22Rv1 (cell line): Measurements from ENCODE around the gene OR1K1.

ENCODE experiments used
- H3K27ac ChIP-seq: fragments of 450-650 bp; 2 replicates; pipeline ENCODE4 v1.5.1; 2017
- ZFX ChIP-seq: fragments of 450-650 bp; IDR thresholded peaks from 2 replicates; pipeline ENCODE4 v1.6.1; 2017; ENCODE audit warnings: antibody characterized with exemption, borderline replicate concordance
- TF ChIP-seq, protein P1 (sequence below): fragments of 450-650 bp; IDR thresholded peaks from 2 replicates; pipeline ENCODE4 v1.5.1; 2017; ENCODE audit warnings: mild to moderate bottlenecking

The OR1K1 gene

GRCh38 chr9:122800066-122801060 is at the start of gene OR1K1:
OR1K1 (plus strand) TSS chr9:122800123; CDS start chr9:122800123, 0 bp downstream.
- TF ChIP-seq ZFX: no peak
- TF ChIP-seq, protein P1, sequence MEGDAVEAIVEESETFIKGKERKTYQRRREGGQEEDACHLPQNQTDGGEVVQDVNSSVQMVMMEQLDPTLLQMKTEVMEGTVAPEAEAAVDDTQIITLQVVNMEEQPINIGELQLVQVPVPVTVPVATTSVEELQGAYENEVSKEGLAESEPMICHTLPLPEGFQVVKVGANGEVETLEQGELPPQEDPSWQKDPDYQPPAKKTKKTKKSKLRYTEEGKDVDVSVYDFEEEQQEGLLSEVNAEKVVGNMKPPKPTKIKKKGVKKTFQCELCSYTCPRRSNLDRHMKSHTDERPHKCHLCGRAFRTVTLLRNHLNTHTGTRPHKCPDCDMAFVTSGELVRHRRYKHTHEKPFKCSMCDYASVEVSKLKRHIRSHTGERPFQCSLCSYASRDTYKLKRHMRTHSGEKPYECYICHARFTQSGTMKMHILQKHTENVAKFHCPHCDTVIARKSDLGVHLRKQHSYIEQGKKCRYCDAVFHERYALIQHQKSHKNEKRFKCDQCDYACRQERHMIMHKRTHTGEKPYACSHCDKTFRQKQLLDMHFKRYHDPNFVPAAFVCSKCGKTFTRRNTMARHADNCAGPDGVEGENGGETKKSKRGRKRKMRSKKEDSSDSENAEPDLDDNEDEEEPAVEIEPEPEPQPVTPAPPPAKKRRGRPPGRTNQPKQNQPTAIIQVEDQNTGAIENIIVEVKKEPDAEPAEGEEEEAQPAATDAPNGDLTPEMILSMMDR: no peak
- no peak within 1 kb of the TSS for H3K27ac ChIP-seq

- TF ChIP-seq ZFX: no peak
- TF ChIP-seq, protein P1: no peak
- no peak overlapping the region for H3K27ac ChIP-seq
Observed at GRCh38 chr9:122754825-122755224, 45.1 kb upstream of the OR1K1 start.

DNA sequence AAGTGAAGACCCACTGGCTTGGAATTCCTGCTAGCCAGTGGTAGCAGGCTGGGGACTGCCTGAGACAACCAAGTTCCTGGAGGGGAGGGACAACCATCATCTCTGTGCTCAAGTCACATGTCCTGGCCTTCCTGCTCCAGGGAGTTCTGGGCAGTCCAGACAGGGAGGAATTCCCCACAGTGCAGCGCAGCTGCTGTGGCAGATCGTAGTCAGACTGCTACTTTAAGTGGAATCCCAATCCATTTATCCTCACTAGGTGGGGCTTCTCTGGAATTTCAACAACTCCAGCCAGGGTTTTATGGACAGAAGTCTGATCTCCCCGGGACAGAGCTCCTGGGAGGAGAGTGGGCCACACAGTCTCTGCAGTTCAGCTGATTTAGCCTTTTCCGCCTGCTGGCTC is 32.1 kb upstream of the OR1K1 start:
- H3K27ac ChIP-seq: no peak overlapping the region
- TF ChIP-seq, protein P1: no peak
- TF ChIP-seq ZFX: no peak

DNA sequence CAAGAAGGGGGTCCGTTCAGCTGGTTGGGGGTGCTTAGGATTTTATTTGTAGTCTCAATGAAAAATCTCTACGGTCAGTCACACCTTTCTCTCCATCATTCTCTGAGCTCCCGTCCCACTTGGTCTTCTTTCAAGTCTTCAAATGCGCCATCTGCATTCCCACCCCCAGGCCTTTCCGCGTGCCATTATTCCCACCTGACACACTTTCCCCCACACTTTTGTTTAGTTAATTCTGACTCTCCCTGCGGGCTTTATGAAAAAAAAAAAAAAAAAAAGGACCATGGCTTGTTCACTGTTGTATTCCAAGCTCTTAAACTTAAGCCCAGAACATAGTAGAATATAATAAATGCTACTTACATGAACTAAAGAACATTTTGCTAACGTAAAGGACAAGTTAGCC is 22.9 kb upstream of the OR1K1 start:
- TF ChIP-seq ZFX: no peak
- TF ChIP-seq, protein P1: no peak
- H3K27ac ChIP-seq: no peak overlapping the region

DNA sequence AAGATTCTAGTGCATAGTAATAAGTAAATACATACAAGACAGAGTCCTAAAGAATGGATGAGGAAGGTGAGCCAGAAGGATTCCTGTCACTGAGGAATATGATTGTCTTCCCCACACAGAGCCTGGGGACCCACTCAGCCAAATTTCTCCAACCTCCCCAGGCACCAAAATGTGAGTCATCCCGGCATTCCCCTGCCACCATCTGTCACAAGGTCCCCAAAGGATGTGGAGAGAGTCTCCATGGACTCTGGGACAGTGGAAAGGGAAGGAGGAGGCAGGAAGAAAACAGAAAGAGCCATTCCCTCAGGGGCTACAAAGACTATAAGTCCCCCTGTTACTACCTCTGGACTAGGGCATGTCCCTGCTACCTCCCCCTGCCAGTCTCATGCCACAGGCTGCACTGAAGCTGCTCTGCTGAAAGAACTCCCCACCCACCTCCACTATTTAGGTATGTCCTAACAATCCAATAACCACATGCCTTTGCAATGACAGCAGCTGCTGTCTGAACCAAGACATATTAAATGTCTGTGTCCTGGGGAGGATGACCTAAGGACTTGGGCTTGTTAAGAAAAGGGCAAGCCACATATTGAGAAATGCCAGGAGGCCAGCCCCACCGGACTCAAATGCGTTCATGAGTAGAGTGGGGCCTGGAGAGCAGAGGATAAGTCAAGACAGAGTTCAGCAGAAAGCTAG is 21.8 kb upstream of the OR1K1 start:
- H3K27ac ChIP-seq: no peak overlapping the region
- TF ChIP-seq, protein P1: no peak
- TF ChIP-seq ZFX: no peak

- H3K27ac ChIP-seq: no peak overlapping the region
Observed at GRCh38 chr9:122779181-122779580, 20.7 kb upstream of the OR1K1 start.

More at GRCh38 chr9:122779181-122779580, 20.7 kb upstream of the OR1K1 start:
- TF ChIP-seq ZFX: no peak
- TF ChIP-seq, protein P1: no peak
